ENCODE results near the gene EN1.

The EN1 gene

GRCh38 chr2:118816669-118817068 is 30.8 kb downstream of the EN1 start:
- DNase-seq = no peak

- no peak for DNase-seq
These were observed 31.7 kb downstream of the EN1 start for GRCh38 chr2:118815731-118816130.

GRCh38 chr2:118815314-118815713 is 32.1 kb downstream of the EN1 start:
- DNase-seq = no peak

GRCh38 chr2:118814368-118814767 is 33.1 kb downstream of the EN1 start:
- DNase-seq = no peak

GRCh38 chr2:118813601-118814339 is 33.7 kb downstream of the EN1 start:
- DNase-seq = no peak

GRCh38 chr2:118813111-118813510 is 34.3 kb downstream of the EN1 start:
- DNase-seq = no peak

GRCh38 chr2:118812552-118812951 is 34.9 kb downstream of the EN1 start:
- no peak for DNase-seq

GRCh38 chr2:118811514-118812115 is 35.8 kb downstream of the EN1 start:
- DNase-seq = no peak

GRCh38 chr2:118810766-118811165 is 36.7 kb downstream of the EN1 start:
- no peak for DNase-seq

- DNase-seq = no peak
These were observed 39.0 kb downstream of the EN1 start for GRCh38 chr2:118808429-118808809.

GRCh38 chr2:118807668-118808428 is 39.6 kb downstream of the EN1 start:
- no peak for DNase-seq

GRCh38 chr2:118806797-118807667 is 40.4 kb downstream of the EN1 start:
- DNase-seq = no peak

GRCh38 chr2:118805064-118805690 is 42.3 kb downstream of the EN1 start:
- no peak for DNase-seq

- no peak for DNase-seq
These were observed 44.4 kb downstream of the EN1 start for GRCh38 chr2:118803012-118803411.

- no peak for DNase-seq
These were observed 46.3 kb downstream of the EN1 start for GRCh38 chr2:118801151-118801550.

GRCh38 chr2:118800736-118801135 is 46.7 kb downstream of the EN1 start:
- no peak for DNase-seq

GRCh38 chr2:118794546-118794945 is 52.9 kb downstream of the EN1 start:
- no peak for DNase-seq
